Measurements from ENCODE around the gene CHURC1.

DNA sequence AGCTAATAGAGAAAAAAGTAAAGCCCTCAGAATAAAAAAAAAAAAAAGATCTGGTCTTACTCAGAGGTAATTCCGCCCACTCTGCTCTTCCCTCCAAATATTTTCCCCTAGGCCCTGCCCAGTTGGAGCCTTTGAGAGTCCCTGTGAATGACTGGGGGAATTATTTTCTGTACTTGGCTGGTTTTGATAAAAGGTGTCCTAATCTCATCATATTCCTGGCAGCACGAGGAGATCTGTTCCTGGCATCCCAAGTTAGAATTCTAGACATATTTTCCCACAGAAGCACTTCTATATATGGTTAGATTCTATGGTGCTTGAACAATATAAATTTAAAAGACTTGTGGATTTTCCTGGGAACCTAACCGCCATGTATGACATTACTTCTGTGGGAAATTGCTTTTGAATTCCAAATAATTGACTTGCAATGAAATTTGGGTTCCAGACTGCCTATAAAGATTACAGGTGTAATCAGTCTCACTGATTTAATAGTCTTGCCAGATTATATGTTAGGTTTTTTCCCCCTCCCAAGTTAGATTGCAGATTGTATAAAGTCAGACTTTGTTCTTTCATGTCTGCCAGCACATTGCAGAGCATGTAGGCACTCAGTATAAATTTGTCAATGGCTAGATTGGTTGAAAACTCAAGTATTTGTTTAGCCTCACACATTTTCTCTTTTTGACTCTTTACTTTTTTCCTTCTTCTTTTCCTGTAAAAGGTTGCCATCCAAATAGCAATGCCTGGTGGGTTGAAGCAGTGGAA, 16.0 kb downstream of the CHURC1 start:
- TF ChIP-seq, protein P1, sequence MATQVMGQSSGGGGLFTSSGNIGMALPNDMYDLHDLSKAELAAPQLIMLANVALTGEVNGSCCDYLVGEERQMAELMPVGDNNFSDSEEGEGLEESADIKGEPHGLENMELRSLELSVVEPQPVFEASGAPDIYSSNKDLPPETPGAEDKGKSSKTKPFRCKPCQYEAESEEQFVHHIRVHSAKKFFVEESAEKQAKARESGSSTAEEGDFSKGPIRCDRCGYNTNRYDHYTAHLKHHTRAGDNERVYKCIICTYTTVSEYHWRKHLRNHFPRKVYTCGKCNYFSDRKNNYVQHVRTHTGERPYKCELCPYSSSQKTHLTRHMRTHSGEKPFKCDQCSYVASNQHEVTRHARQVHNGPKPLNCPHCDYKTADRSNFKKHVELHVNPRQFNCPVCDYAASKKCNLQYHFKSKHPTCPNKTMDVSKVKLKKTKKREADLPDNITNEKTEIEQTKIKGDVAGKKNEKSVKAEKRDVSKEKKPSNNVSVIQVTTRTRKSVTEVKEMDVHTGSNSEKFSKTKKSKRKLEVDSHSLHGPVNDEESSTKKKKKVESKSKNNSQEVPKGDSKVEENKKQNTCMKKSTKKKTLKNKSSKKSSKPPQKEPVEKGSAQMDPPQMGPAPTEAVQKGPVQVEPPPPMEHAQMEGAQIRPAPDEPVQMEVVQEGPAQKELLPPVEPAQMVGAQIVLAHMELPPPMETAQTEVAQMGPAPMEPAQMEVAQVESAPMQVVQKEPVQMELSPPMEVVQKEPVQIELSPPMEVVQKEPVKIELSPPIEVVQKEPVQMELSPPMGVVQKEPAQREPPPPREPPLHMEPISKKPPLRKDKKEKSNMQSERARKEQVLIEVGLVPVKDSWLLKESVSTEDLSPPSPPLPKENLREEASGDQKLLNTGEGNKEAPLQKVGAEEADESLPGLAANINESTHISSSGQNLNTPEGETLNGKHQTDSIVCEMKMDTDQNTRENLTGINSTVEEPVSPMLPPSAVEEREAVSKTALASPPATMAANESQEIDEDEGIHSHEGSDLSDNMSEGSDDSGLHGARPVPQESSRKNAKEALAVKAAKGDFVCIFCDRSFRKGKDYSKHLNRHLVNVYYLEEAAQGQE (tag by site-specific recombination; IDR thresholded peaks at IDR 0.05), result no peak
- TF ChIP-seq ZNF791 (tag by site-specific recombination; IDR thresholded peaks at IDR 0.05) (no peak), PRDM1 (tag by site-specific recombination; IDR thresholded peaks at IDR 0.05) (no peak)
- TF ChIP-seq, protein P2, sequence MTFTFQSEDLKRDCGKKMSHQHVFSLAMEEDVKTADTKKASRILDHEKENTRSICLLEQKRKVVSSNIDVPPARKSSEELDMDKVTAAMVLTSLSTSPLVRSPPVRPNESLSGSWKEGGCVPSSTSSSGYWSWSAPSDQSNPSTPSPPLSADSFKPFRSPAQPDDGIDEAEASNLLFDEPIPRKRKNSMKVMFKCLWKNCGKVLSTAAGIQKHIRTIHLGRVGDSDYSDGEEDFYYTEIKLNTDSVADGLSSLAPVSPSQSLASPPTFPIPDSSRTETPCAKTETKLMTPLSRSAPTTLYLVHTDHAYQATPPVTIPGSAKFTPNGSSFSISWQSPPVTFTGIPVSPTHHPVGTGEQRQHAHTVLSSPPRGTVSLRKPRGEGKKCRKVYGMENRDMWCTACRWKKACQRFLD (tag by site-specific recombination; IDR thresholded peaks at IDR 0.05), result no peak

Measured in HEK293 (cell line).